ENCODE measurements around the gene PCSK6. TPM values are rescaled to one million over a fixed set of nuclear protein-coding genes. Genes with fewer than 3 reads are reported as not detected.
"Not testable (repeated sequence)": the region's sequence is repeated elsewhere in the genome, so short reads cannot be mapped to it uniquely, and the experiment has no call there.

The PCSK6 gene
- polyA plus RNA-seq, 1 donor from 2014 or later: 1.1 TPM

GRCh38 chr15:101357885-101358284 lies 131.6 kb downstream of the PCSK6 start:
- H3K4me3 ChIP-seq (ENCODE audit: low read length): no peak overlapping the region
- no peaks in the 10 kb centered on the region for H3K9me3 ChIP-seq (ENCODE audit: low read length)
- H3K9ac ChIP-seq (ENCODE audit: low read length): no peak overlapping the region
- no peak overlapping the region for H3K27ac ChIP-seq (ENCODE audit: low read length)
- no peaks in the 10 kb centered on the region for H3K36me3 ChIP-seq (ENCODE audit: insufficient read depth, low read length)
- no peaks in the 10 kb centered on the region for H3F3A ChIP-seq (ENCODE audit: insufficient read depth, low read length, poor library complexity, severe bottlenecking)
- no peaks in the 10 kb centered on the region for H3K9me2 ChIP-seq (ENCODE audit: insufficient read depth, low read length)
- no peaks in the 10 kb centered on the region for H4K20me1 ChIP-seq (ENCODE audit: insufficient read depth)
- TF ChIP-seq SMC3 (conservative IDR thresholded peaks at IDR 0.05; ENCODE audit: poor library complexity): no peak
- no peak for TF ChIP-seq EP300 (conservative IDR thresholded peaks at IDR 0.05; ENCODE audit: poor library complexity, severe bottlenecking)
- no peak for TF ChIP-seq REST (IDR thresholded peaks at IDR 0.05; ENCODE audit: borderline replicate concordance)
- TF ChIP-seq CTCF (IDR thresholded peaks at IDR 0.05; ENCODE audit: poor library complexity, severe bottlenecking): no peak
- TF ChIP-seq EZH2 (IDR thresholded peaks at IDR 0.05; ENCODE audit: borderline replicate concordance, insufficient read depth, low read length, poor library complexity, severe bottlenecking): no peak
- no peak for TF ChIP-seq MXI1 (conservative IDR thresholded peaks at IDR 0.05; ENCODE audit: poor library complexity, severe bottlenecking)
- TF ChIP-seq POLR2AphosphoS5 (IDR thresholded peaks at IDR 0.05): no peak
- no peak for TF ChIP-seq TAF1 (IDR thresholded peaks at IDR 0.05; ENCODE audit: low read depth)
- no peak for TF ChIP-seq RAD21 (conservative IDR thresholded peaks at IDR 0.05)
- no peak overlapping the region for H3K4me2 ChIP-seq (ENCODE audit: low read length)
- no peak overlapping the region for H2AFZ ChIP-seq (ENCODE audit: low read depth, low read length)
- H3K79me2 ChIP-seq (replicated peaks; ENCODE audit: insufficient read depth, low read length): no peaks in the 10 kb centered on the region
- H3K27me3 ChIP-seq (ENCODE audit: insufficient read depth, low read depth, low read length): no peaks in the 10 kb centered on the region

GRCh38 chr15:101357333-101357732 lies 132.2 kb downstream of the PCSK6 start:
- Histone ChIP-seq H2AFZ (ENCODE audit: low read depth, low read length) (no peak overlapping the region), H3K27me3 (ENCODE audit: insufficient read depth, low read depth, low read length) (no peaks in the 10 kb centered on the region), H3K4me2 (ENCODE audit: low read length) (no peak overlapping the region), H3K79me2 (replicated peaks; ENCODE audit: insufficient read depth, low read length) (no peaks in the 10 kb centered on the region), H3K27ac (ENCODE audit: low read length) (no peak overlapping the region), H3K9me2 (ENCODE audit: insufficient read depth, low read length) (no peaks in the 10 kb centered on the region), H3K4me3 (ENCODE audit: low read length) (no peak overlapping the region), H3F3A (ENCODE audit: insufficient read depth, low read length, poor library complexity, severe bottlenecking) (no peaks in the 10 kb centered on the region), H3K9ac (ENCODE audit: low read length) (no peak overlapping the region), H3K9me3 (ENCODE audit: low read length) (no peaks in the 10 kb centered on the region), H3K36me3 (ENCODE audit: insufficient read depth, low read length) (no peaks in the 10 kb centered on the region), H4K20me1 (ENCODE audit: insufficient read depth) (no peaks in the 10 kb centered on the region)
- TF ChIP-seq TAF1 (IDR thresholded peaks at IDR 0.05; ENCODE audit: low read depth) (no peak), POLR2AphosphoS5 (IDR thresholded peaks at IDR 0.05) (no peak), EP300 (conservative IDR thresholded peaks at IDR 0.05; ENCODE audit: poor library complexity, severe bottlenecking) (no peak), EZH2 (IDR thresholded peaks at IDR 0.05; ENCODE audit: borderline replicate concordance, insufficient read depth, low read length, poor library complexity, severe bottlenecking) (no peak), RAD21 (conservative IDR thresholded peaks at IDR 0.05) (no peak), MXI1 (conservative IDR thresholded peaks at IDR 0.05; ENCODE audit: poor library complexity, severe bottlenecking) (no peak), SMC3 (conservative IDR thresholded peaks at IDR 0.05; ENCODE audit: poor library complexity) (no peak), REST (IDR thresholded peaks at IDR 0.05; ENCODE audit: borderline replicate concordance) (no peak), CTCF (IDR thresholded peaks at IDR 0.05; ENCODE audit: poor library complexity, severe bottlenecking) (no peak)

GRCh38 chr15:101356512-101357172 lies 132.9 kb downstream of the PCSK6 start:
- H3F3A ChIP-seq (ENCODE audit: insufficient read depth, low read length, poor library complexity, severe bottlenecking); H4K20me1 ChIP-seq (ENCODE audit: insufficient read depth); H3K9ac ChIP-seq (ENCODE audit: low read length); H3K9me2 ChIP-seq (ENCODE audit: insufficient read depth, low read length); H2AFZ ChIP-seq (ENCODE audit: low read depth, low read length); H3K36me3 ChIP-seq (ENCODE audit: insufficient read depth, low read length); H3K27me3 ChIP-seq (ENCODE audit: insufficient read depth, low read depth, low read length); H3K27ac ChIP-seq (ENCODE audit: low read length); H3K79me2 ChIP-seq (replicated peaks; ENCODE audit: insufficient read depth, low read length); H3K4me2 ChIP-seq (ENCODE audit: low read length); H3K9me3 ChIP-seq (ENCODE audit: low read length); H3K4me3 ChIP-seq (ENCODE audit: low read length): not testable (repeated sequence)

Data from neural cell (in vitro differentiated cells).